ENCODE measurements around the gene ZNF609.

DNA sequence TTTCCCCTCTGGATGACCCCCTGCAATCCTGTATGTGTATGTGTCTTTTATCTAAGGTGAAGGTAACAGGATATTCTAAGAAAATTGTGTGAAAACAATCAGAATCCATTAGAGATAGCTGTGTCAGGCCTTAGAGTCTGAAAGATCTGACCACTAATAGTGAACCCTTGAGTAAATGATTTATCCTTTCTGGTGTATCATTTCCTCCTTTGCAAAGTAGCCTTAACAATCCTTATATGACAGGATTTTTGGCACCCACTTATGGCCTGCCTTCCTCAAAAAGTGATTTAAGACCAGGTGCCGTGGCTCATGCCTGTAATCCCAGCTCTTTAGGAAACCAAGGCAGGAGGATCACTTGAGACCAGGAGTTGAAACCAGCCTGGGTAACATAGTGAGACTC lies 204.8 kb downstream of the ZNF609 start:
- TF ChIP-seq, protein P1, sequence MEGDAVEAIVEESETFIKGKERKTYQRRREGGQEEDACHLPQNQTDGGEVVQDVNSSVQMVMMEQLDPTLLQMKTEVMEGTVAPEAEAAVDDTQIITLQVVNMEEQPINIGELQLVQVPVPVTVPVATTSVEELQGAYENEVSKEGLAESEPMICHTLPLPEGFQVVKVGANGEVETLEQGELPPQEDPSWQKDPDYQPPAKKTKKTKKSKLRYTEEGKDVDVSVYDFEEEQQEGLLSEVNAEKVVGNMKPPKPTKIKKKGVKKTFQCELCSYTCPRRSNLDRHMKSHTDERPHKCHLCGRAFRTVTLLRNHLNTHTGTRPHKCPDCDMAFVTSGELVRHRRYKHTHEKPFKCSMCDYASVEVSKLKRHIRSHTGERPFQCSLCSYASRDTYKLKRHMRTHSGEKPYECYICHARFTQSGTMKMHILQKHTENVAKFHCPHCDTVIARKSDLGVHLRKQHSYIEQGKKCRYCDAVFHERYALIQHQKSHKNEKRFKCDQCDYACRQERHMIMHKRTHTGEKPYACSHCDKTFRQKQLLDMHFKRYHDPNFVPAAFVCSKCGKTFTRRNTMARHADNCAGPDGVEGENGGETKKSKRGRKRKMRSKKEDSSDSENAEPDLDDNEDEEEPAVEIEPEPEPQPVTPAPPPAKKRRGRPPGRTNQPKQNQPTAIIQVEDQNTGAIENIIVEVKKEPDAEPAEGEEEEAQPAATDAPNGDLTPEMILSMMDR (IDR thresholded peaks at IDR 0.05), result no peak
- TF ChIP-seq POLR2A (IDR thresholded peaks at IDR 0.05), result no peak

Measured in body of pancreas (tissue), 4 donors.